Prostate gland (tissue), 2 donors: ENCODE measurements around the gene PUSL1. TPM values are rescaled to one million over a fixed set of nuclear protein-coding genes. Genes with fewer than 3 reads are reported as not detected.

Experiments
- DNase-seq: peaks from one replicate; pipeline ENCODE4 v3.0.0-alpha.2; 2019; ENCODE audit warnings: low spot score
- H3K27ac ChIP-seq, 2 donors: fragments of 200-600 bp; sonication (generic); 2 replicates each; pipeline ENCODE4 v1.5.1; 2017 to 2019
- H3K27me3 ChIP-seq: fragments of 200-600 bp; sonication (generic); replicated peaks from 2 replicates; pipeline ENCODE4 v1.5.1; 2019; ENCODE audit not compliant: insufficient read depth
- H3K36me3 ChIP-seq, 2 donors: fragments of 200-600 bp; sonication (generic); 1 replicate in 1 of 2; 2 replicates in 1 of 2; pipeline versions ENCODE4 v1.5.1 to v1.8.1; 2017 to 2019
- H3K4me1 ChIP-seq: fragments of 200-600 bp; sonication (generic); replicated peaks from 2 replicates; pipeline ENCODE4 v1.5.1; 2019
- H3K4me3 ChIP-seq, 2 donors: fragments of 200-600 bp; sonication (generic); 2 replicates each; pipeline ENCODE4 v1.5.1; 2017 to 2019
- H3K9me3 ChIP-seq: fragments of 200-600 bp; sonication (generic); 2 replicates; pipeline ENCODE4 v1.5.1; 2017
- CTCF ChIP-seq, 4 experiments: fragments of 200-600 bp in 2 of 4; fragments of 450-650 bp in 2 of 4; sonication (generic) in 2 of 4; IDR thresholded peaks; 1 replicate in 3 of 4; 2 replicates in 1 of 4; pipeline ENCODE4 v1.5.1; 2016 to 2019; ENCODE audit warnings: antibody characterized with exemption in 4 of 4, mild to moderate bottlenecking in 2 of 4, moderate library complexity in 2 of 4
- POLR2A ChIP-seq: fragments of 450-650 bp; IDR thresholded peaks from one replicate; pipeline ENCODE4 v1.6.1; 2016; ENCODE audit warnings: antibody characterized with exemption, mild to moderate bottlenecking
- POLR2AphosphoS5 ChIP-seq: sonication (generic); formaldehyde crosslinking; IDR thresholded peaks from one replicate; pipeline ENCODE4 v1.6.1; 2017; ENCODE audit warnings: antibody characterized with exemption
- WGBS: methylation state at CpG from one replicate; pipeline ENCODE4 v1.1.5; 2018; 5-methylcytosine and 5-hydroxymethylcytosine counted together
- intact Hi-C: fragments of 100-400 bp; cut with DNase I; formaldehyde crosslinking; loops from one replicate; pipeline ENCODE4 v1.14.2; 2022
- microRNA-seq: library from miRNA; unstranded; fragments of <30 nt; microRNA quantifications from one replicate; pipeline ENCODE4, GENCODE V29; 2016
- small RNA-seq, 2 donors: library from RNA; depleted of rRNA; stranded (forward); fragments of <200 nt; gene quantifications; one replicate each; pipeline ENCODE3, GENCODE V24; 2016
- total RNA-seq, 2 donors: library from RNA; depleted of rRNA; stranded (reverse); fragments of >200 nt; gene quantifications; one replicate each; pipeline ENCODE4 v1.1.0, GENCODE V29; 2016

The PUSL1 gene
- total RNA-seq, 2 donors from 2014 or later = 30.6 to 36.9 TPM

- no peak overlapping the region for H3K4me3 ChIP-seq
Observed at GRCh38 chr1:1359664-1360468, 51.5 kb downstream of the PUSL1 start.

GRCh38 chr1:1360506-1361169 lies 52.2 kb downstream of the PUSL1 start:
- Histone ChIP-seq H3K27me3 (no peaks in the 10 kb centered on the region), H3K27ac (peak overlapping the region; percentile 65 to 72), H3K4me3 (no peak overlapping the region), H3K4me1 (no peaks in the 10 kb centered on the region), H3K36me3 (no peaks in the 10 kb centered on the region), H3K9me3 (no peaks in the 10 kb centered on the region)
- no peak for DNase-seq
- no peak for TF ChIP-seq POLR2A
- no peak for TF ChIP-seq POLR2AphosphoS5
- TF ChIP-seq CTCF (IDR thresholded peaks at IDR 0.05) = no peak
- intact Hi-C loops = no loop called here
- 74% methylated on average over 18 of the region's 20 CpGs for WGBS

More at GRCh38 chr1:1359664-1360468, 51.5 kb downstream of the PUSL1 start:
- intact Hi-C loops = no loop called here
- Histone ChIP-seq H3K9me3 (no peaks in the 10 kb centered on the region), H3K4me1 (no peaks in the 10 kb centered on the region), H3K36me3 (no peaks in the 10 kb centered on the region), H3K27me3 (no peaks in the 10 kb centered on the region), H3K27ac (peak overlapping the region; percentile 72 to 83)
- no peak for TF ChIP-seq CTCF (IDR thresholded peaks at IDR 0.05)
- TF ChIP-seq POLR2AphosphoS5 = no peak
- 45% methylated on average over 28 of the region's 28 CpGs for WGBS
- no peak for DNase-seq

Small RNA genes within 50 kb of the gene (microRNA-seq; reads per million reads assigned to microRNA genes)
- 0.84 reads per million, percentile 3 among the genes with 10 or more reads in this experiment for gene MIR6726
- not detected for gene MIR6727
- gene MIR6808 = 0.34 reads per million

Small RNA genes within 50 kb of the gene (small RNA-seq; reads per million reads assigned to genes)
- 0 to 0.84 reads per million in 2 donors for gene MIR6726

Other genes with a start within 250 kb of the PUSL1 start
- 1 to 10 TPM; 1.4 to 1.8 TPM for gene RNF223, start 234.3 kb upstream of the PUSL1 start, total RNA-seq
- 10 to 100 TPM; 20.0 to 26.4 TPM for gene C1orf159, start 192.5 kb upstream of the PUSL1 start, total RNA-seq
- gene TTLL10, start 134.7 kb upstream of the PUSL1 start, total RNA-seq = 1 to 10 TPM in 1 of 2 donors, under 1 TPM in 1; 0.77 to 7.3 TPM
- gene TNFRSF18, start 102.0 kb upstream of the PUSL1 start, total RNA-seq = 1 to 10 TPM; 3.1 to 3.5 TPM
- gene TNFRSF4, start 94.4 kb upstream of the PUSL1 start, total RNA-seq = 1 to 10 TPM in 1 of 2 donors, under 1 TPM in 1; 0.50 to 3.0 TPM
- 100 to 1,000 TPM; 177 to 185 TPM for gene SDF4, start 76.6 kb upstream of the PUSL1 start, total RNA-seq
- 10 to 100 TPM; 29.6 to 41.5 TPM for gene B3GALT6, start 76.4 kb upstream of the PUSL1 start, total RNA-seq
- 1 to 10 TPM in 1 of 2 donors, not detected in 1; 3.4 TPM for gene C1QTNF12, start 61.9 kb upstream of the PUSL1 start, total RNA-seq
- gene UBE2J2, start 34.7 kb upstream of the PUSL1 start, total RNA-seq = 10 to 100 TPM; 56.0 to 79.4 TPM
- 10 to 100 TPM in 1 of 2 donors, 1 to 10 TPM in 1; 6.9 to 23.7 TPM for gene SCNN1D, start 28.2 kb upstream of the PUSL1 start, total RNA-seq
- gene ACAP3, start 667 bp upstream of the PUSL1 start, total RNA-seq = 10 to 100 TPM; 43.2 to 58.6 TPM
- gene INTS11, start 16.1 kb downstream of the PUSL1 start, total RNA-seq = 100 to 1,000 TPM in 1 of 2 donors, 10 to 100 TPM in 1; 97.3 to 178 TPM
- gene CPTP, start 16.2 kb downstream of the PUSL1 start, total RNA-seq = 10 to 100 TPM; 35.8 to 54.0 TPM
- gene TAS1R3, start 22.7 kb downstream of the PUSL1 start, total RNA-seq = under 1 TPM in 1 of 2 donors, not detected in 1; 0.80 TPM
- gene DVL1, start 40.8 kb downstream of the PUSL1 start, total RNA-seq = 100 to 1,000 TPM in 1 of 2 donors, 10 to 100 TPM in 1; 70.5 to 165 TPM
- gene MXRA8, start 50.0 kb downstream of the PUSL1 start, total RNA-seq = 100 to 1,000 TPM in 1 of 2 donors, 10 to 100 TPM in 1; 39.0 to 152 TPM
- gene AURKAIP1, start 66.6 kb downstream of the PUSL1 start, total RNA-seq = 100 to 1,000 TPM; 152 to 161 TPM
- gene CCNL2, start 90.7 kb downstream of the PUSL1 start, total RNA-seq = 100 to 1,000 TPM; 116 to 242 TPM
- 100 to 1,000 TPM; 143 to 174 TPM for gene MRPL20, start 98.7 kb downstream of the PUSL1 start, total RNA-seq
- 10 to 100 TPM; 33.7 to 34.9 TPM for gene ANKRD65, start 112.7 kb downstream of the PUSL1 start, total RNA-seq
- gene VWA1, start 127.1 kb downstream of the PUSL1 start, total RNA-seq = 100 to 1,000 TPM; 191 to 227 TPM
- gene ATAD3C, start 141.1 kb downstream of the PUSL1 start, total RNA-seq = 1 to 10 TPM; 7.3 to 9.9 TPM
- 10 to 100 TPM; 16.8 to 26.9 TPM for gene ATAD3B, start 163.2 kb downstream of the PUSL1 start, total RNA-seq
- gene ATAD3A, start 203.6 kb downstream of the PUSL1 start, total RNA-seq = 10 to 100 TPM; 30.0 to 32.8 TPM
- 1 to 10 TPM; 4.5 to 6.8 TPM for gene TMEM240, start 232.0 kb downstream of the PUSL1 start, total RNA-seq